ENCODE results near the gene RBMY1E. TPM values are rescaled to one million over a fixed set of nuclear protein-coding genes. Genes with fewer than 3 reads are reported as not detected.
"Not testable (repeated sequence)": the region's sequence is repeated elsewhere in the genome, so short reads cannot be mapped to it uniquely, and the experiment has no call there.

Gene RBMY1E
- total RNA-seq, result not detected

DNA sequence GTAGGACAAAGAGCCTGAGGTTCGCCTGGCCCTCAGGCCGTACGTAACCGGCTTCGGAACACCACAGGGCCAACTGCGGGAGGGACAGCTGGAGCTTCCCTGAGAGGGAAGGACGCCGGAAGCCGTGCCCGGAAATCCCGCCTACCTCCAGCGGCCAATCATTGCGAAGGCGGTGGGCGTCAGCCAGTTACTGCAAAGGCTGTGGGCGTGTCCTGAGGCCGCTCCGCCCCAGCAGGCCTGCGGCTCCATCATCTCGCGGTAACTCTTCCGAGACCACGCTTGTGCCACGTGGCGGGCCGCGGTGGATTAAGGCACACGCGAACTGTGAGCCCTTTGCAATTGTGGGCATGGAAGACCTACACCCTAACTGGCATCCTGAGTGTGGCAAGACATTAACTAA, at the start of gene RBMY1E:
Gene RBMY1E, minus strand, starts transcription at position 101 of the 400 bp plus-strand sequence. CDS start 1,978 bp downstream, outside the sequence.
- not testable (repeated sequence) for H3K4me1 Mint-ChIP-seq (ENCODE audit: low read depth); DNase-seq

DNA sequence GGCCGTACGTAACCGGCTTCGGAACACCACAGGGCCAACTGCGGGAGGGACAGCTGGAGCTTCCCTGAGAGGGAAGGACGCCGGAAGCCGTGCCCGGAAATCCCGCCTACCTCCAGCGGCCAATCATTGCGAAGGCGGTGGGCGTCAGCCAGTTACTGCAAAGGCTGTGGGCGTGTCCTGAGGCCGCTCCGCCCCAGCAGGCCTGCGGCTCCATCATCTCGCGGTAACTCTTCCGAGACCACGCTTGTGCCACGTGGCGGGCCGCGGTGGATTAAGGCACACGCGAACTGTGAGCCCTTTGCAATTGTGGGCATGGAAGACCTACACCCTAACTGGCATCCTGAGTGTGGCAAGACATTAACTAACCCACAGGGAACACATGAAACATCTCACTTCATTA, 23.4 kb downstream of the RBMY1E start, which contains the start of gene RBMY1D:
Gene RBMY1D, minus strand, starts transcription at position 101 of the 400 bp plus-strand sequence. CDS start 2,013 bp downstream, outside the sequence.
- H3K9me3 Mint-ChIP-seq; H3K27me3 Mint-ChIP-seq (ENCODE audit: low read depth); H3K4me1 Mint-ChIP-seq (ENCODE audit: low read depth); ATAC-seq; H3K4me3 Mint-ChIP-seq; DNase-seq; H3K36me3 Mint-ChIP-seq (ENCODE audit: insufficient read depth): not testable (repeated sequence)

More for the DNA sequence above, at the start of gene RBMY1E:
- not testable (repeated sequence) for H3K27me3 Mint-ChIP-seq (ENCODE audit: low read depth); H3K9me3 Mint-ChIP-seq; H3K4me3 Mint-ChIP-seq; H3K36me3 Mint-ChIP-seq (ENCODE audit: insufficient read depth); ATAC-seq

- H3K4me1 Mint-ChIP-seq (ENCODE audit: low read depth); H3K4me3 Mint-ChIP-seq; H3K9me3 Mint-ChIP-seq; DNase-seq; H3K36me3 Mint-ChIP-seq (ENCODE audit: insufficient read depth); H3K27me3 Mint-ChIP-seq (ENCODE audit: low read depth): not testable (repeated sequence)
- peak in 1 of 2 donors; percentile 51 for ATAC-seq
Observed at GRCh38 chrY:21869407-21870076, 48.3 kb downstream of the RBMY1E start.

Other genes with a start within 250 kb of the RBMY1E start
- not detected for gene RBMY1D, start 23.5 kb downstream of the RBMY1E start, total RNA-seq

Measured in activated T-cell treated with anti-CD3 and anti-CD28 coated beads, Interleukin-2, amount 50 U/mL, for 4 hours (primary cell).